Smooth muscle cell of trachea (primary cell): ENCODE results near the gene GIMAP7. TPM values are rescaled to one million over a fixed set of nuclear protein-coding genes. Genes with fewer than 3 reads are reported as not detected.

Experiments
- total RNA-seq: library from RNA; depleted of rRNA; stranded (reverse); fragments of >200 nt; gene quantifications from 2 replicates; pipeline ENCODE4 v1.2.1, GENCODE V29; 2014

GIMAP7 gene
- 0.15 TPM in 1 of 2 replicates, not detected in the other for total RNA-seq

GRCh38 chr7:150514748-150515222, at the start of gene GIMAP7:
GIMAP7 (plus strand) TSS chr7:150514872; CDS start chr7:150519975, 5,103 bp downstream.

GRCh38 chr7:150567169-150567568, 52.5 kb downstream of the GIMAP7 start, which contains the start of gene GIMAP4:
GIMAP4 (plus strand) TSS chr7:150567390; CDS start chr7:150569902, 2,512 bp downstream.

Other genes starting within 250 kb of the GIMAP7 start
- 0.15 and 3.3 TPM in 2 replicates for gene LRRC61, start 191.5 kb upstream of the GIMAP7 start, total RNA-seq
- under 0.01 and 3.0 TPM in 2 replicates for gene ACTR3C, start 191.3 kb upstream of the GIMAP7 start, total RNA-seq
- gene RARRES2, start 173.2 kb upstream of the GIMAP7 start, total RNA-seq: 0.73 and 20.7 TPM in 2 replicates
- 43.1 and 59.9 TPM in 2 replicates for gene REPIN1, start 146.1 kb upstream of the GIMAP7 start, total RNA-seq
- gene ZNF775, start 135.5 kb upstream of the GIMAP7 start, total RNA-seq: 5.1 and 10.6 TPM in 2 replicates
- gene GIMAP8, start 64.2 kb upstream of the GIMAP7 start, total RNA-seq: 0.15 TPM in 1 of 2 replicates, not detected in the other
- gene GIMAP4, start 52.5 kb downstream of the GIMAP7 start, total RNA-seq: 2.0 TPM in 1 of 2 replicates, not detected in the other
- 0.15 TPM in 1 of 2 replicates, not detected in the other for gene GIMAP6, start 117.5 kb downstream of the GIMAP7 start, total RNA-seq
- 0.58 and 0.83 TPM in 2 replicates for gene GIMAP2, start 170.8 kb downstream of the GIMAP7 start, total RNA-seq
- not detected in 2 replicates for gene GIMAP1, start 201.7 kb downstream of the GIMAP7 start, total RNA-seq
- not detected in 2 replicates for gene GIMAP5, start 222.5 kb downstream of the GIMAP7 start, total RNA-seq